Mucosa of stomach (tissue), 1 donor: ENCODE results near the gene HBG1.

Source experiments
- H3K27me3 ChIP-seq: one replicate; pipeline ENCODE4 v1.7.0; 2013; ENCODE audit warnings: mild to moderate bottlenecking, low read length; ENCODE audit not compliant: control insufficient read depth, insufficient read depth
- H3K36me3 ChIP-seq: one replicate; pipeline ENCODE4 v1.7.0; 2013; ENCODE audit warnings: low read length; ENCODE audit not compliant: control insufficient read depth, insufficient read depth
- H3K4me1 ChIP-seq: one replicate; pipeline ENCODE4 v1.7.0; 2013; ENCODE audit warnings: mild to moderate bottlenecking, low read length; ENCODE audit not compliant: control insufficient read depth, insufficient read depth
- H3K4me3 ChIP-seq: one replicate; pipeline ENCODE4 v1.7.0; 2013; ENCODE audit warnings: low read length
- H3K9ac ChIP-seq: one replicate; pipeline ENCODE4 v1.7.0; 2013; ENCODE audit warnings: mild to moderate bottlenecking, low read length, moderate library complexity
- H3K9me3 ChIP-seq: one replicate; pipeline ENCODE4 v1.7.0; 2013; ENCODE audit warnings: mild to moderate bottlenecking, low read length, moderate library complexity; ENCODE audit not compliant: control insufficient read depth
- donor health status: Pancreatic carcinoma.

The HBG1 gene

DNA sequence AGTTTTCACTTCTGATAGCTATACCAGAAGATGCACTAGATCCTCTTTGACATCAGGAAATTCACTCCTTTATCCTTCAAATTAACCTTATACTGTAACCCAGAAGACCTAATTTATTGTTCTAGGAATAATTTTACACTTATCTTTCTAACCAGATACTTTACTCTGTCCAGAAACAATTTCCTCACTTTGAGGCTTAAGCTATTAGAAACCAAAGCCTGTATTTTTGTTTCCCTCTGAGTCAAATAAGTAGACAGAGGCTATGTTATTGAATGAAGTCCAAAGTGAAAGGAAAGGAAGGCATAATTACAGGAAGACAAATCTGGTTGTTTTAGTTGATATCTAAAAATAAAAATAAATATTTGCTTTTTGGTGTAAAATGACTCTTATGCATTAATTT, 51.4 kb downstream of the HBG1 start:
- H3K36me3 ChIP-seq, result no peaks in the 10 kb centered on the region
- H3K4me3 ChIP-seq, result no peak overlapping the region
- H3K9me3 ChIP-seq, result no peaks in the 10 kb centered on the region
- H3K27me3 ChIP-seq, result no peaks in the 10 kb centered on the region
- no peak overlapping the region for H3K9ac ChIP-seq
- no peaks in the 10 kb centered on the region for H3K4me1 ChIP-seq
